IMR-90 (cell line): ENCODE results near the gene ZNF836. TPM values are rescaled to one million over a fixed set of nuclear protein-coding genes. Genes with fewer than 3 reads are reported as not detected.

ENCODE experiments used
- ATAC-seq: fragments of 200-7000 bp; cut with Tn5 transposase; 2 replicates; pipeline ENCODE4 v1.9.1; 2020; ENCODE audit warnings: low read depth, mild to moderate bottlenecking, moderate library complexity
- BruUV-seq: library from RNA; stranded (reverse); fragments of 400-500 nt; replicated peaks from 2 replicates; lab custom pipeline; 2021; lab: Mats Ljungman, UMichigan
- CTCF ChIA-PET: fragments of 300-600 bp; formaldehyde crosslinking; extraction: SDS; loops from one replicate; lab custom pipeline; 2021; ENCODE audit warnings: antibody characterized with exemption; lab: Yijun Ruan, JAX
- POLR2A ChIA-PET: fragments of 300-600 bp; sonication (Branson Sonifier 250); formaldehyde crosslinking; loops from one replicate; lab custom pipeline; 2022; ENCODE audit warnings: antibody characterized with exemption; ENCODE audit not compliant: unreplicated experiment; lab: Charles Lee
- DNase-seq: peaks from one replicate; pipeline ENCODE4 v3.0.0; 2013
- H2AFZ ChIP-seq: replicated peaks from 2 replicates; pipeline ENCODE3; 2013; ENCODE audit warnings: low read length, mild to moderate bottlenecking; ENCODE audit not compliant: poor library complexity
- H2AK5ac ChIP-seq: 2 replicates; pipeline ENCODE4 v1.6.1; 2013; ENCODE audit warnings: low read depth, low read length, inconsistent platforms
- H2AK9ac ChIP-seq: replicated peaks from 2 replicates; pipeline ENCODE3; 2013; ENCODE audit warnings: mild to moderate bottlenecking, low read depth, low read length, moderate library complexity; ENCODE audit not compliant: poor library complexity
- H2BK120ac ChIP-seq: 2 replicates; pipeline ENCODE4 v1.6.1; 2013; ENCODE audit warnings: low read depth, low read length, inconsistent platforms
- H2BK15ac ChIP-seq: 3 replicates; pipeline ENCODE4 v1.6.1; 2013; ENCODE audit warnings: low read depth, low read length, inconsistent platforms
- H2BK20ac ChIP-seq: 2 replicates; pipeline ENCODE4 v1.6.1; 2013; ENCODE audit warnings: low read depth, mild to moderate bottlenecking, inconsistent platforms, low read length, moderate library complexity
- H2BK5ac ChIP-seq: 2 replicates; pipeline ENCODE4 v1.6.1; 2013; ENCODE audit warnings: mild to moderate bottlenecking, low read depth, low read length, inconsistent platforms; ENCODE audit not compliant: poor library complexity, severe bottlenecking
- H3K14ac ChIP-seq: replicated peaks from 2 replicates; pipeline ENCODE4 v1.6.1; 2013; ENCODE audit warnings: low read depth, low read length, inconsistent platforms
- H3K18ac ChIP-seq: 2 replicates; pipeline ENCODE4 v1.6.1; 2013; ENCODE audit warnings: low read depth, low read length, control low read depth
- H3K23ac ChIP-seq: 2 replicates; pipeline ENCODE4 v1.6.1; 2013; ENCODE audit warnings: low read depth, low read length, inconsistent platforms
- H3K27ac ChIP-seq: 2 replicates; pipeline ENCODE4 v1.5.1; 2013; ENCODE audit warnings: mild to moderate bottlenecking, control low read depth, low read length; ENCODE audit not compliant: insufficient read depth
- H3K27me3 ChIP-seq: 2 replicates; pipeline ENCODE4 v1.6.1; 2013; ENCODE audit warnings: low read length; ENCODE audit not compliant: control insufficient read depth, insufficient read depth
- H3K36me3 ChIP-seq: 2 replicates; pipeline ENCODE4 v1.6.1; 2013; ENCODE audit warnings: low read length, mixed read lengths; ENCODE audit not compliant: control insufficient read depth, insufficient read depth
- H3K4ac ChIP-seq: 2 replicates; pipeline ENCODE4 v1.6.1; 2013; ENCODE audit warnings: low read depth, low read length, inconsistent platforms
- H3K4me1 ChIP-seq: 2 replicates; pipeline ENCODE4 v1.6.1; 2013; ENCODE audit warnings: low read length, mixed read lengths; ENCODE audit not compliant: control insufficient read depth, insufficient read depth
- H3K4me2 ChIP-seq: 2 replicates; pipeline ENCODE4 v1.6.1; 2013; ENCODE audit warnings: low read depth, mild to moderate bottlenecking, control low read depth, low read length, moderate library complexity
- H3K4me3 ChIP-seq: 2 replicates; pipeline ENCODE4 v1.5.1; 2013; ENCODE audit warnings: low read depth, mild to moderate bottlenecking, control low read depth, low read length, moderate library complexity; ENCODE audit not compliant: insufficient read depth
- H3K56ac ChIP-seq: 2 replicates; pipeline ENCODE4 v1.6.1; 2013; ENCODE audit warnings: low read length, inconsistent platforms; ENCODE audit not compliant: insufficient read depth; ENCODE audit errors: extremely low read depth
- H3K79me1 ChIP-seq, 2 experiments: 2 replicates each; pipeline ENCODE4 v1.6.1; 2013; ENCODE audit warnings: low read length in 2 of 2, inconsistent platforms in 1 of 2, low read depth in 1 of 2
- H3K9ac ChIP-seq: 2 replicates; pipeline ENCODE4 v1.6.1; 2013; ENCODE audit warnings: low read depth, low read length, control low read depth
- H3K9me1 ChIP-seq: 2 replicates; pipeline ENCODE4 v1.6.1; 2013; ENCODE audit warnings: low read length, inconsistent platforms; ENCODE audit not compliant: insufficient read depth
- H3K9me3 ChIP-seq: 2 replicates; pipeline ENCODE4 v1.6.1; 2013; ENCODE audit warnings: low read length; ENCODE audit not compliant: control insufficient read depth, insufficient read depth
- H4K20me1 ChIP-seq: 2 replicates; pipeline ENCODE4 v1.6.1; 2013; ENCODE audit warnings: low read length, inconsistent platforms; ENCODE audit not compliant: insufficient read depth
- H4K5ac ChIP-seq: 2 replicates; pipeline ENCODE4 v1.6.1; 2013; ENCODE audit warnings: mild to moderate bottlenecking, low read depth, low read length, control low read depth
- H4K8ac ChIP-seq, 2 experiments: 2 replicates each; pipeline ENCODE4 v1.6.1; 2013; ENCODE audit warnings: low read depth in 2 of 2, low read length in 2 of 2, control low read depth in 1 of 2, inconsistent platforms in 1 of 2
- H4K91ac ChIP-seq: 2 replicates; pipeline ENCODE4 v1.6.1; 2013; ENCODE audit warnings: low read depth, low read length, inconsistent platforms; ENCODE audit not compliant: insufficient read depth
- CEBPB ChIP-seq: IDR thresholded peaks from 2 replicates; pipeline ENCODE4 v1.6.1; 2012; ENCODE audit warnings: low read depth, low read length, improper control_type of control experiment
- CHD1 ChIP-seq: IDR thresholded peaks from 2 replicates; pipeline ENCODE4 v1.6.1; 2012; ENCODE audit warnings: low read depth, low read length, improper control_type of control experiment
- CTCF ChIP-seq: conservative IDR thresholded peaks from 2 replicates; pipeline ENCODE4 v1.5.1; 2012; ENCODE audit warnings: mild to moderate bottlenecking, low read depth, low read length, improper control_type of control experiment
- FOS ChIP-seq: fragments of 150-350 bp; IDR thresholded peaks from 2 replicates; pipeline ENCODE4 v1.6.1; 2016; ENCODE audit warnings: low read depth, low read length
- MXI1 ChIP-seq: IDR thresholded peaks from 2 replicates; pipeline ENCODE4 v1.6.1; 2012; ENCODE audit warnings: low read depth, mild to moderate bottlenecking, low read length, moderate library complexity, borderline replicate concordance
- NFE2L2 ChIP-seq: fragments of 150-350 bp; IDR thresholded peaks from 2 replicates; pipeline ENCODE4 v1.6.1; 2016; ENCODE audit warnings: low read depth, mild to moderate bottlenecking, low read length
- POLR2A ChIP-seq: IDR thresholded peaks from 2 replicates; pipeline ENCODE4 v1.6.1; 2012; ENCODE audit warnings: mild to moderate bottlenecking, low read depth, low read length
- RCOR1 ChIP-seq: IDR thresholded peaks from 2 replicates; pipeline ENCODE4 v1.6.1; 2012; ENCODE audit warnings: mild to moderate bottlenecking, low read length, improper control_type of control experiment; ENCODE audit not compliant: insufficient replicate concordance
- WGBS, 2 experiments: methylation state at CpG; one replicate each; pipeline versions ENCODE4 v1.1.5 to v1.1.7; 2013; ENCODE audit warnings: missing lambda C conversion rate in 2 of 2; ENCODE audit not compliant: insufficient read length in 1 of 2; ENCODE audit errors: extremely low coverage in 2 of 2; 5-methylcytosine and 5-hydroxymethylcytosine counted together
- dilution Hi-C: fragments of 300-500 bp; cut with HindIII; formaldehyde crosslinking; loops from one replicate; pipeline ENCODE4 v1.14.3; 2018; ENCODE audit warnings: low sequenced_read_pairs; ENCODE audit not compliant: unreplicated experiment
- in situ Hi-C: fragments of 300-500 bp; cut with MboI; formaldehyde crosslinking; loops from 3 replicates; pipeline ENCODE4 v1.14.3; 2019; ENCODE audit warnings: low sequenced_read_pairs, inconsistent platforms, mixed read lengths
- intact Hi-C: fragments of 100-400 bp; cut with micrococcal nuclease; formaldehyde crosslinking; loops from 2 replicates; pipeline ENCODE4 v1.10.0; 2022
- polyA plus RNA-seq, 3 experiments: library from polyadenylated mRNA; depleted of rRNA; stranded (reverse); fragments of >200 nt; gene quantifications; 2 replicates each; pipeline ENCODE4 v1.2.3, GENCODE V29; 2012; ENCODE audit warnings: low replicate concordance in 1 of 3
- total RNA-seq: library from RNA; depleted of rRNA; stranded (reverse); fragments of >200 nt; gene quantifications from 2 replicates; pipeline ENCODE4 v1.2.3, GENCODE V29; 2012

The ZNF836 gene
- total and polyA plus RNA-seq, 2 of the 4 experiments (the other 2 are of a cell fraction), result 1.1 to 4.1 TPM

DNA sequence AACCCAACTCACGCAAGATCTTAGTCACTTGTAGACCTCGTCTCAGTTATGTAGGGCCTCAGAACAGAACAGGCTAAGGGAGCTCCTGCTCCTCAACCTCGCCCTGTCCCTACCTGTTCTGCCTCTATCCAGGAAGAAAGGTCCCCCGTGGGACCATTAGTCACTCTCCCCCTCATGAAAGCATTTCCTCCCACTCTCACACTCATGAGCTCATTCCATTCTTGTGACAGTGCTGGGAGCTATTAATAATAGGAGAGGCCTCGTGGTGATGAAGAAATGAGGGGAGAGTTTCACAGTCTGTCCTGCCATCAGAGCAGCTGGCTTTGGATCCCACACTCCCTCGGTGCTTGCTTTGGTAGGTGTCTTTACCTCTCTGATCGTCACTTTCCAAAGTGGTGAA, 28.6 kb upstream of the ZNF836 start:
- TF ChIP-seq FOS, result peak; percentile 56
- TF ChIP-seq MXI1, result peak; percentile 57; the same call in 1 of the 2 replicates
- no peak for TF ChIP-seq NFE2L2
- peak; percentile 30; the same call in 1 of the 2 replicates for TF ChIP-seq POLR2A
- no peak for TF ChIP-seq RCOR1
- no peak for TF ChIP-seq CTCF
- peak; percentile 71 for TF ChIP-seq CEBPB
- TF ChIP-seq CHD1, result no peak
- Histone ChIP-seq H3K4ac (peak overlapping the region; percentile 85), H2BK20ac (peak overlapping the region; percentile 54; the same call in 1 of the 2 replicates), H3K23ac (peak overlapping the region; percentile 84; the same call in 1 of the 2 replicates), H4K20me1 (peaks cover 79% of the 10 kb centered on the region), H3K14ac (peak overlapping the region; percentile 83), H3K27ac (peak overlapping the region; percentile 74), H2AK5ac (peak overlapping the region; percentile 74; the same call in 1 of the 2 replicates), H2BK15ac (no peak overlapping the region), H2BK5ac (peak overlapping the region; percentile 75), H3K9ac (no peak overlapping the region), H3K27me3 (no peaks in the 10 kb centered on the region), H2AFZ (no peak overlapping the region), H4K91ac (peak overlapping the region; percentile 34; the same call in 1 of the 2 replicates), H3K36me3 (peaks cover 71% of the 10 kb centered on the region), H4K5ac (no peak overlapping the region), H3K56ac (0 out of 2 replicates have a peak overlapping the region, but pooled peaks have one; percentile 34), H3K79me1 (peaks cover 60 to 94% of the 10 kb centered on the region in 2 experiments), H3K4me1 (peaks cover 20% of the 10 kb centered on the region), H2AK9ac (peak overlapping the region; percentile 38), H3K4me2 (peak overlapping the region; percentile 16; the same call in 1 of the 2 replicates), H4K8ac (peak overlapping the region in 1 of 2 experiments; percentile 77; a peak in 1 of 4 replicates), H3K4me3 (no peak overlapping the region), H3K9me3 (no peaks in the 10 kb centered on the region), H3K9me1 (peaks cover 24% of the 10 kb centered on the region), H3K18ac (no peak overlapping the region), H2BK120ac (peak overlapping the region; percentile 56)
- dilution Hi-C loops, result no loop called here
- ATAC-seq (peak; percentile 72), DNase-seq (peak; percentile 78)
- in situ Hi-C loops, result no loop called here
- 80% methylated on average over 1 of the region's 7 CpGs; no CpG with 5 or more reads in 1 of the 2 experiments for WGBS, 2 experiments
- ChIA-PET POLR2A (no interaction called here), CTCF (interaction anchor here (0.7 kb wide), 1 partner anchor 8 kb away, joined by 3 read pairs; no protein-coding TSS in a partner anchor)
- BruUV-seq, result no TSS peak
- intact Hi-C loops, result no loop called here
